ENCODE results near the gene BEST1.

DNA sequence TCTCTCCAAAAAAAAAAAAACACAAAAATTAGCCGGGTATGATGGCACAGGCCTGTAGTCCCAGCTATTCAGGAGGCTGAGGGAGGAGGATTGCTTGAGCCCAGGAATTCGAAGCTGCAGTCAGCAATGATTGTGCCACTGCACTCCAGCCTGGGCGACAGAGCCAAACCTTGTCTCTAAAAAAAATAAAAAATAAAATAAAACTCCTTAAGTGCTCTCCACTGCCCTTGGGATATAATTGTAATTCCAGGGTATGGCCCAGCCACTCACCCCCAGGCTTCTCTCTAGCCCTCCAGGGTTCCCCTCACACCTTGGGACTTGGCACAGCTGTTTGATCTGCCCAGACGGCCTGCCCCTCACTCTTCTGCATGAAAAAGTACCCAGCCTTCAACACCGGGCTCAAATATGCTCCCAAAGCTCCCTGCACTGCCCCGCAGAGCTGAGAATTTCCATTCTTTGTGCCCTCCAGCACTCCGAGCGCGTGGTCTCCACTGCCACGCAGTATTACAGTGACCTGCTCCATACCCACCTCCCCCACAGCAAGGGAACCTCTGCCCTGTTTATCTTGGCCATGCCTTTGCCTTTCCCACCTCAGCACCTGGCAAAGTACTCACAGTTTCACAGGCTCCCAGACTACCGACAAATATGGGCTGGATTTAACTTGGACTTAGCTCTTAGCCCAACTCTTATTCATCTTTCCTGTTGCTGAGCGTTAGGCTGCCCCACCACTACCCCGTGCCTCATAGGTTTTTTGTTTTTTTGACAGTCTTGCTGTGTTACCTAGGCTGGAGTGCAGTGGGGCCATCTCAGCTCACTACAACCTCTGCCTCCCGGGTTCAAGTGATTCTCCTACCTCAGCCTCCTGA, 24.8 kb downstream of the BEST1 start:
- no peak for TF ChIP-seq EZH2 (IDR thresholded peaks at IDR 0.05; ENCODE audit: low read length, missing control alignments)
- TF ChIP-seq, protein P1, sequence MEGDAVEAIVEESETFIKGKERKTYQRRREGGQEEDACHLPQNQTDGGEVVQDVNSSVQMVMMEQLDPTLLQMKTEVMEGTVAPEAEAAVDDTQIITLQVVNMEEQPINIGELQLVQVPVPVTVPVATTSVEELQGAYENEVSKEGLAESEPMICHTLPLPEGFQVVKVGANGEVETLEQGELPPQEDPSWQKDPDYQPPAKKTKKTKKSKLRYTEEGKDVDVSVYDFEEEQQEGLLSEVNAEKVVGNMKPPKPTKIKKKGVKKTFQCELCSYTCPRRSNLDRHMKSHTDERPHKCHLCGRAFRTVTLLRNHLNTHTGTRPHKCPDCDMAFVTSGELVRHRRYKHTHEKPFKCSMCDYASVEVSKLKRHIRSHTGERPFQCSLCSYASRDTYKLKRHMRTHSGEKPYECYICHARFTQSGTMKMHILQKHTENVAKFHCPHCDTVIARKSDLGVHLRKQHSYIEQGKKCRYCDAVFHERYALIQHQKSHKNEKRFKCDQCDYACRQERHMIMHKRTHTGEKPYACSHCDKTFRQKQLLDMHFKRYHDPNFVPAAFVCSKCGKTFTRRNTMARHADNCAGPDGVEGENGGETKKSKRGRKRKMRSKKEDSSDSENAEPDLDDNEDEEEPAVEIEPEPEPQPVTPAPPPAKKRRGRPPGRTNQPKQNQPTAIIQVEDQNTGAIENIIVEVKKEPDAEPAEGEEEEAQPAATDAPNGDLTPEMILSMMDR (conservative IDR thresholded peaks at IDR 0.05 in 1 of 2, IDR thresholded peaks at IDR 0.05 in 1 of 2; ENCODE audit: low read depth in 1 of 2, low read length in 2 of 2) = no peak
